Skin epidermis (tissue), 12 donors: ENCODE data around the gene C2CD4D.

Experiments used
- H3K27ac ChIP-seq, 21 experiments: fragments of 200-600 bp; sonication (generic) in 11 of 21; one replicate each; pipeline ENCODE4 v1.5.0; 2020; ENCODE audit warnings: mild to moderate bottlenecking in 3 of 21, inconsistent platforms in 2 of 21, moderate library complexity in 2 of 21
- H3K4me3 ChIP-seq, 7 experiments: fragments of 200-600 bp; sonication (generic) in 2 of 7; one replicate each; pipeline ENCODE4 v1.5.0; 2020; ENCODE audit warnings: inconsistent platforms in 2 of 7, mild to moderate bottlenecking in 2 of 7, moderate library complexity in 1 of 7

C2CD4D gene

DNA sequence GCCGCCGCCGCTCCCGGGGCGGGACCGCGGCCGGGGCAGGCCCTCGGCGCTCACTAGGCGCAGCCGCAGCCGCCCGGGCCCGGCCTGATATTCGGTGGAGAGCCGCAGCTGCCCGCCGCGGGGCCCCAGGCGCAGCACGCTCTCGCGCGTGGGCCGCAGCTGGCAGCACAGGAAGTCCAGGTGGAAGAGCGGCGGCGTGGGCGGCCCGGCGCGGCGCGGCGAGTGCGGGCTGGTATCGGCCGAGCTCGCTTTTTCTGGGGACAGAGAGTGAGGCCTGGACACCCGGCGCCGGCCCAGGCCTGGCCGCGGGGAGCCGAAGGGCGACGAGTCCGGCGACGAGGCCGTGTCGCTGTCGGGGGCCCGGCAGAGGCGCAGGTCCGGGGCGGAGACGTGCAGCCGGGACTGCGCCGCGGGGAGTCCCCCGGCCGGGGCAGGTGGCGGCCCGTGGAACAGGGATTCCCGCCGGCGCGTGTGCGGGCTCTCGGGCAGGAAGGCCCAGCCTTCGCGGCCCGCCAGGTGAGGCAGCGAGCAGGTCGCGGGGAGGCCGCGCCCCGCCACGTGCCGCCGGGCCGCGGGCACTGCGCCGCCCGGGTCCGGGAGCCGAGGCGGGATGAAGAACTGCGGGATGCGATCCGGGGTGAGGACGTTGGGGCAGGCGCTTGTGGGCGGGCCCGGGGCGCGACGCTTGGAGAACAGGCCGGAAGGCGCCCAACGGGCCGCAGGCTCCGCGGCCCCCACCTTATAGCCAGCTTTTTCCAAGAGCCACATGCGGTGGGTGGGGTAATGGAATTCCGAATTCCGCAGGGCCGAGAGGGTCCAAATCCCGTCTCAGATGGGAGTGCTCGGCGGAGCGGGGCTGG is 1.2 kb downstream of the C2CD4D start:
- Histone ChIP-seq H3K4me3 (peak overlapping the region; percentile 18 to 51 (median 41)), H3K27ac (peak overlapping the region; percentile 43 to 96 (median 86))

DNA sequence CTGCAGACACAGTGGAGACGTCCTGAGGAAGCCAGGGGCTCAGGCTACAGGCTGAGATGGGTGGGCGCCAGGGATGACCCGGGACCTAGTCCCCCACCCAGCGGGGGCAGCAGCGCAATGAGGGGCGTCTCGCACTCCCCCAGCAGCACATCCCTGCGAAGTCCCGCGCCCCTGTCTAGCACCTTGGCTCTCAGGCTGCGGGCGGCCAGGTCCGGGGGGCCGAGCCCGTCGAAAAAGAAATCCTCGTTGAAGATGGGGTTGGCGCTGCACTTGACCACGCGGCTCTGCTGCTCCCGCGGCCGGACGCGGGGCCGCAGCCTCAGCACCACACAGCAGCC is 1.8 kb downstream of the C2CD4D start:
- H3K4me3 ChIP-seq: peak overlapping the region; percentile 18 to 51 (median 41)
- peak overlapping the region in 19 of 21 experiments; percentile 24 to 96 (median 86) for H3K27ac ChIP-seq

- Histone ChIP-seq H3K27ac (peak overlapping the region in 14 of 21 experiments; percentile 21 to 96 (median 90)), H3K4me3 (no peak overlapping the region)
Measured at GRCh38 chr1:151837197-151837596, 2.4 kb downstream of the C2CD4D start.

- Histone ChIP-seq H3K27ac (peak overlapping the region in 6 of 21 experiments; percentile 3 to 86 (median 32)), H3K4me3 (no peak overlapping the region)
Measured at GRCh38 chr1:151835596-151835995, 4.0 kb downstream of the C2CD4D start.

DNA sequence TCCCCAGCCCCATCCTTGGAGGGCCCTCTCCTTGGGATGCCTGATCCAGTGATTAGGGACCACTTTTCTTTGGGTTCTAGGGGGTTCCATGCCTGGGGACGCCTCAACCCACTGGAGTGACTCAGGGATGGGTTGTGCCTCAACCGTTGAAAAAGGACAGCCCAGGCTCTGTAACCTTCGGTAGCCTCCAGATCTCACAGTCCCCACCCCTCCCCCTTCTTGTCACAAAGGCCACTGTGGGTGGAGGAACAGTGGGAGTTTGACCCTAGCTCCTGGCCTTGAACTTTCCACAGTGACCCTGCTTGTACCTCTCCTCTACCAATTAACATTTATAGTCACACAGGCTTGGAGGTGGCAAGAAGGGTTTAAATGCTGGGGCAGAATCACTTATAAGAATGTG is 5.4 kb downstream of the C2CD4D start:
- no peak overlapping the region for H3K4me3 ChIP-seq
- peak overlapping the region in 6 of 21 experiments; percentile 15 to 86 (median 60) for H3K27ac ChIP-seq

DNA sequence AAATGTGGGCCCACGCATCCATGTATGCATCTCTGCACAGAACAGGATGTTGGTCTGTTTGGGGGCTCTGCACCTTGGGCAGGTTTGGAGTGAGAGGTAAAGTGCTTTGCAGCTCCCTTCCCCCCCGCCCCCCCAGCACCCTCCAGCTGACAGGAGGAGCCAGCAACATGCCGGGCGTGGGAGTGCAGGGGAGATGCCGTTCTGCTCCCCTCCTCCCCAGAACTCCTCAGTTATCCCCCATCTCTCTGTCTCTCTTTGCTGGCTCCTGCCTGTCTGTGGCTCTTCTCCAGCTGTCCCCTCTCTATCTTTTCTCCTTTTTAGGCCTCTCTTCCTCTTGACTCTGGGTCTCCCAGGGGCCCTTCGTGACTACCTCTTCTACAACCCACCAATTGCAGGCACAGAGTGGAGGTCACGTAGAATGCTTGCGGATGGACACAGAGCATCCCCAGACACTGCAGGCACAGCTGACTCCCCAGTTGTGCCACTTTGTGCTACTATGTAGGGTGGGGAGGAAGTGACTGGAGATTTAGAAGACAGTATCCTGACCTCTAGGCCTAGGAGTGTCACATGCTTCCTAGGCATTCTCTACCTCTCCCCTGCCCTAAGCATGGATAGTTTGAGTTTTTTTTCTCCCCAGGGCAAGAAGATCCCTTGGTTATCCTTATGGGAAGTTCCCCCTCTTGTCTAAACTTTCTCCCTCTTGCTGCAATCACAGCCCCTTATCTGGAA is 6.3 kb downstream of the C2CD4D start:
- Histone ChIP-seq H3K4me3 (no peak overlapping the region), H3K27ac (peak overlapping the region in 10 of 21 experiments; percentile 10 to 86 (median 78))

DNA sequence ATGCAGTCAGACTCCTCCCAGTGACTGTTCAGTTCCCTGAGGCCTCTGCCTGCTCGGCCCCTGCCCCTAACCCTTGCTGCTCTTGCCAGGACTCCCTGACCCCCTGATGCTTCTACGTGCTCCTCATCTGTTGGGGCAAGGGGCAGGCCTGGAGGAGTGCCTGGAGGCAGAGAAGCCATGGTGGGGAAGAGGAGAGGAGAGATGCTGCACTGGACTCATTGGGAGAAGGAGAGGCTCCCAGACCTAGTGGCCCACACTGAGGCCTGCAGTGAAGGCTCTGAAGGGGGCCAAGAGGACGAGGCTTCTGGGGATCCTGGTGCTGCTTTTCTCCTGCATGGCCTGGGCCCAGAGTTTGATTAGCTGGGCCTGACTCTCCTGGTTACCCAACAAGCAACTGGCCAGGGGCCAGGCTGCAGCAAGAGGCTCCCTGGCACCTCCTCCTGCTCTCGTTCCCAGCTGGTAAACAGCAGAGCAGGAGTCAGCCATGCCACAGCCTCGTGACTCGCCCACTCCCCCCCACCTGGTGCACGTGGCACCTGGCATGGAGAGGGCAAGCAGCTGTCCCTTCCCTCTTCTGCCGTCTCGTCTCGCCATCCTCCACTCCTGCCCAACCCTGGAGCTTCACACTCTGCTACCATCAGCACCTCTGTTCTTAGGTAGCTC is 7.2 kb downstream of the C2CD4D start:
- Histone ChIP-seq H3K27ac (peak overlapping the region in 15 of 21 experiments; percentile 3 to 86 (median 76)), H3K4me3 (no peak overlapping the region)

- H3K27ac ChIP-seq: peak within 1 kb of the TSS in 19 of 21 experiments; percentile 7 to 86 (median 76)
- H3K4me3 ChIP-seq: peak within 1 kb of the TSS in 5 of 7 experiments; percentile 1 to 48 (median 5)
Measured at GRCh38 chr1:151831605-151832004, 8.0 kb downstream of the C2CD4D start, which contains the start of gene RORC. RORC (minus strand) TSS chr1:151831802; CDS start chr1:151831764, 38 bp downstream.

- H3K4me3 ChIP-seq: peak overlapping the region in 5 of 7 experiments; percentile 1 to 48 (median 5)
- H3K27ac ChIP-seq: peak overlapping the region in 17 of 21 experiments; percentile 7 to 86 (median 76)
Measured at GRCh38 chr1:151831256-151831591, 8.4 kb downstream of the C2CD4D start.

DNA sequence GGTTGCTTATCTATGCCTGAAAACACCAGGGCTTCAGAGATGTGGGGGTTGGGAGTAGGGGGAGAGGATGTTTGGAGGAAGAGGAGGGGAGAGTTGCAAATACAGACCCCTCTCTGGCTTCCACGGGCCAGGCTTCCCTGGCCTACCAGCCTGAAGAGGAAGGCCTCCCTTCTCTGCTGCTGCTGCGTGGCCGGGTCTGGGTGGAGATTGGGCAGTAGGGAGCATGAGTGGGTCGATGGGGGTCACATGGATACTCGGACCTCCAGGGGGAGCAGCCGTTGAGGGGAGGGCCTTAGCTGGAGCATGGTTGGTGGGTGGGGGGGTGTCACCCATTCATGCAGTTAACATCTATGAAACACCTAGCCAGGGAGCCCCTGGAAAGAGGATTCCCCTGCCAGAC is 9.6 kb downstream of the C2CD4D start:
- peak overlapping the region in 12 of 21 experiments; percentile 33 to 82 (median 74) for H3K27ac ChIP-seq
- no peak overlapping the region for H3K4me3 ChIP-seq

- peak overlapping the region in 14 of 21 experiments; percentile 0 to 82 (median 58) for H3K27ac ChIP-seq
- H3K4me3 ChIP-seq: no peak overlapping the region
Measured at GRCh38 chr1:151829352-151830046, 10.1 kb downstream of the C2CD4D start.

DNA sequence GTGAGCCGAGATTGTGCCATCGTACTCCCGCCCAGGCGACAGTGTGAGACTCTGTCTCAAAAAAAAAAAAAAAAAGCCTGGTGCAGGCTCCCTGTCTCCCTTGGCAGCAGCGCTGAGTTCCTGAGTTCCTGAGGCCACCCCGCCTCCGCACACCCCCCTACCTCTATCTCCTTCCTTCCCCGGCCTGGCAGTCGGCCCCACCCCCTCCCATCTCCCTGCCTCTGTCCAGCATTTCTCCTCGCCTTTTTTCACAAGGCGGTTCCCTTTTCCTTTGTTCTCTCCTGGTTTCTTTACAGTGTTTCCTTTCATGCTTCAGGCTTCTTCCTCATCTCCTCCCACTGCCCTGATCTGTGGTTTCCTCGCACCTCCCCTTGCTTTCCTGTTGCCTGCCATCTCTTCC is 10.7 kb downstream of the C2CD4D start:
- H3K27ac ChIP-seq: peak overlapping the region in 13 of 21 experiments; percentile 0 to 82 (median 55)

DNA sequence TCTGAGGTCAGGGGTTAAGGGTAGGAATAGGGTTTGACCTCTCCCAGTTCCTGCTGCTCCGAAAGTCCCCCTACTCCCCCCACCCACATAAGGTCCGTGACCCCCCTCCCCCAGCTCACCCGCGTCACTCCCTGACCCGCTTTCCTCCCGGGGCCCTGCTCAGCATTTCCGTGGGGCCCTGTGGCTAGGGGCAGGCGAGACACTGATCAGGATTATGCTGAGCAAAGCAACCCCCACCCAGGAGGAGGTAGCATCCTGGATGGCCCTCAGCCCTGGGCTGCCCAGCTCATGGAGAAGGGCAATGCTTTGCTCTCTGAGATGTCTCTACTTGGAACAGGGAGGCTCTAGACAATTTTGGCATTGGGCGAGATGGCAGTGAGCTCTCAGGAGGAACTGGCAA is 11.8 kb downstream of the C2CD4D start:
- Histone ChIP-seq H3K4me3 (no peak overlapping the region), H3K27ac (peak overlapping the region in 12 of 21 experiments; percentile 7 to 82 (median 44))

More for the DNA sequence above, 10.7 kb downstream of the C2CD4D start:
- H3K4me3 ChIP-seq: no peak overlapping the region

- Histone ChIP-seq H3K4me3 (peak overlapping the region in 1 of 7 experiments; percentile 23), H3K27ac (peak overlapping the region in 6 of 21 experiments; percentile 3 to 81 (median 32))
Measured at GRCh38 chr1:151825751-151826660, 13.6 kb downstream of the C2CD4D start.

DNA sequence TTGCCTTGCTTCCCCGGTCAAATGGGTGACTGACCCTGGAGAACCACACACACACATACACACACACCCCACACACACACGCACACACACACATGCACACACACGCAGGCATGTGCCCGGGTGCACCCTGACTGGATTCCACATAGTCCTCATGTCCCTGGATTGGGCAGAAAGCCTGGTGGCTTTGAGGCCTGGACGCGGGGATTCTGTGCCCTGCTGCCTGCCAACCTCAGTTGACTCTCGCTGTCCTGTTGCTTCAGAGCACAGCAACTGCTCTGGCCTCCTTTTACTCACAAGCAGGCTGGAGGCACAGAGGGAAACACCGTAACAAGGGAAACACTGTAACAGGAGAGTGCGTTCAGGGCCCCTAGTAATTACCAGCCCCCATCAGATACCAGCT is 14.4 kb downstream of the C2CD4D start:
- Histone ChIP-seq H3K4me3 (peak overlapping the region in 1 of 7 experiments; percentile 23), H3K27ac (peak overlapping the region in 6 of 21 experiments; percentile 3 to 81 (median 32))

GRCh38 chr1:151823175-151823574 is 16.4 kb downstream of the C2CD4D start:
- Histone ChIP-seq H3K27ac (peak overlapping the region in 3 of 21 experiments; percentile 12 to 81 (median 58)), H3K4me3 (no peak overlapping the region)

- Histone ChIP-seq H3K4me3 (no peak overlapping the region), H3K27ac (peak overlapping the region in 3 of 21 experiments; percentile 12 to 81 (median 58))
Measured at GRCh38 chr1:151822404-151822803, 17.2 kb downstream of the C2CD4D start.

DNA sequence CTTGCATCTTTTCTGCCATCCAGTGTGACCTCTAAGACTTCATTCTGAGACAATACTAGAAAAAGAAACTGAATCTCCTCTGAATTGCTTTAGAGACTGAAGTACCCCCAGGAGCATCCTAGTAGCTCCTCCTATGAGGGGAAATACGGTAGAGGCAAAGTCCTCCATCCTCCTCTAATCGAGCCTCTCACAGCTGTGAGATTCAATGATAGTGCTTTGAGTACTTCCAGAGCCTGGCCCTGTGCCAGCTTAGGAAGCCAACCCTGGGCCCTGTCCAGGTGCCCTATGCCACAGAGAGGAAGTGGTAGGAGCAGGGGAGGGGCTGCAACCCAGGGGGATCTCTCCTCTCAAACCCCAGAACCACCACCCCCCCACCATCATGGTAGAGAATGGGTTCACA is 18.7 kb downstream of the C2CD4D start:
- Histone ChIP-seq H3K27ac (peak overlapping the region in 4 of 21 experiments; percentile 17 to 58 (median 41)), H3K4me3 (no peak overlapping the region)
